OCI-LY3 (cell line): ENCODE results near the gene EFCAB5.

ENCODE experiments used
- EZH2phosphoT487 ChIP-seq: fragments of 200-600 bp; shearing (Covaris generic); IDR thresholded peaks from 2 replicates; pipeline ENCODE4 v1.6.1; 2018; ENCODE audit warnings: antibody characterized with exemption, mixed run types, low read depth
- TF ChIP-seq, protein P1 (sequence below): fragments of 200-600, 300-600 bp; sonication (generic); IDR thresholded peaks from 2 replicates; pipeline ENCODE4 v1.5.1; 2014; ENCODE audit warnings: antibody characterized with exemption, low read length, low read depth

DNA sequence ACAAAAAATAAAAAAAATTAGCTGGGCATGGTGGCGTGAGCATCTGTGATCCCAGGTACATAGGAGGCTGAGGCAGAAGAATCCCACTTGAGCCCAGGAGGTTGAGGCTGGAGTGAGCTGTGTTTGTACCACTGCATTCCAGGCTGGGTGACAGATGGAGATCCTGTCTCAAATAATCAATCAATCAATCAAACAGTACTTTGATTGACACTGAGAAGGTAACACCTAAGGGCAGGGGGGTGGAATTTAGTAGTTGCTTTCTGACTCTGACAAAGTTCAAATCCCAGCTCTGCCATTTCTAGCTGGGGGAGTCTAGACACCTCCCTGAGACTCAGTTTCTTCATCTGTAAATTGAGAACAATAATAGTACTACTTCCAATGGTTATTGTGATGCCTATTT is 23.4 kb upstream of the EFCAB5 start:
- TF ChIP-seq, protein P1, sequence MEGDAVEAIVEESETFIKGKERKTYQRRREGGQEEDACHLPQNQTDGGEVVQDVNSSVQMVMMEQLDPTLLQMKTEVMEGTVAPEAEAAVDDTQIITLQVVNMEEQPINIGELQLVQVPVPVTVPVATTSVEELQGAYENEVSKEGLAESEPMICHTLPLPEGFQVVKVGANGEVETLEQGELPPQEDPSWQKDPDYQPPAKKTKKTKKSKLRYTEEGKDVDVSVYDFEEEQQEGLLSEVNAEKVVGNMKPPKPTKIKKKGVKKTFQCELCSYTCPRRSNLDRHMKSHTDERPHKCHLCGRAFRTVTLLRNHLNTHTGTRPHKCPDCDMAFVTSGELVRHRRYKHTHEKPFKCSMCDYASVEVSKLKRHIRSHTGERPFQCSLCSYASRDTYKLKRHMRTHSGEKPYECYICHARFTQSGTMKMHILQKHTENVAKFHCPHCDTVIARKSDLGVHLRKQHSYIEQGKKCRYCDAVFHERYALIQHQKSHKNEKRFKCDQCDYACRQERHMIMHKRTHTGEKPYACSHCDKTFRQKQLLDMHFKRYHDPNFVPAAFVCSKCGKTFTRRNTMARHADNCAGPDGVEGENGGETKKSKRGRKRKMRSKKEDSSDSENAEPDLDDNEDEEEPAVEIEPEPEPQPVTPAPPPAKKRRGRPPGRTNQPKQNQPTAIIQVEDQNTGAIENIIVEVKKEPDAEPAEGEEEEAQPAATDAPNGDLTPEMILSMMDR, result no peak
- TF ChIP-seq EZH2phosphoT487, result no peak
